GM18858 (cell line): ENCODE data around the gene SLC10A4.

Experiments
- ATAC-seq: cut with Tn5 transposase; IDR thresholded peaks from one replicate; pipeline ENCODE4 v1.9.1; 2021; ENCODE audit not compliant: unreplicated experiment

Gene SLC10A4

DNA sequence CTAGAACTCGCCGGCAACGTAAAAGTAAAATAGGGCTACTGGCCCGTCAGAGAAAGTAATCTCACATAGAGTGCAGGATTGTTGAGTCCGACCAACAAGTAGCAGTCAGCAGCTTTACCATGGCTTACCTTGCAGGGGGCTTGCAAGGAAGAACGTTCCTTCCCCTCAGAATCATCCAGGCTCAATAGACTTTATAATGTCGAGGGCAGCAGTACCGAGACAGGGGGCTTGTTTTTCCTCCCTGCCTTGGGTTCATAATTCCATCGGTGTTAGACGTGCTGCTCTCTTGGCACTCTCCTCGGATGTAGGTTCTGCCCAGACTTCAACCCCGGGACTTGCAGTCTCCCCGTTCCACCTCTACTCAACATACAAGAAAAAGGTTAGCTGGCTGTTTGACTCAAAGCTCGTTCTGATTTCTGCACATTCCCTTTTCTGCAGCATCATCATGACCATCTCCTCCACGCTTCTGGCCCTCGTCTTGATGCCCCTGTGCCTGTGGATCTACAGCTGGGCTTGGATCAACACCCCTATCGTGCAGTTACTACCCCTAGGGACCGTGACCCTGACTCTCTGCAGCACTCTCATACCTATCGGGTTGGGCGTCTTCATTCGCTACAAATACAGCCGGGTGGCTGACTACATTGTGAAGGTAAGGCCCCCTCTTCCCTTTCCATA is 1.5 kb downstream of the SLC10A4 start:
- no peak for ATAC-seq

DNA sequence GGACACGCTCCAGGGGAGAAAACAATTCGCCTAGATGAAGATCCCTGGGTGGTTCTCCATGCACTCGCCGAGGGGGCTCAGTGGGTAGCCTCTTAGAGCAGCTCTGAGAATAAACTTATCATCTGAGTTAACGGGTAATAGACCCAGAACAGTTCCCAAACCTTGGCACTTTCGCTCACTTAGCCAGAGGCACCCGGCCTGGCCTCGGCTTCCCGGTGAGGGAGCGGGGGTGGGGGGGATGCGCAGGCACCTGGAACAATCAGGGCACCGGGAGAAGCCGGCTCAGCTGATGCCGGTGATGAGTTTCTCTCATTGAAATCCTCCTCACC is 6.5 kb downstream of the SLC10A4 start:
- ATAC-seq = no peak

DNA sequence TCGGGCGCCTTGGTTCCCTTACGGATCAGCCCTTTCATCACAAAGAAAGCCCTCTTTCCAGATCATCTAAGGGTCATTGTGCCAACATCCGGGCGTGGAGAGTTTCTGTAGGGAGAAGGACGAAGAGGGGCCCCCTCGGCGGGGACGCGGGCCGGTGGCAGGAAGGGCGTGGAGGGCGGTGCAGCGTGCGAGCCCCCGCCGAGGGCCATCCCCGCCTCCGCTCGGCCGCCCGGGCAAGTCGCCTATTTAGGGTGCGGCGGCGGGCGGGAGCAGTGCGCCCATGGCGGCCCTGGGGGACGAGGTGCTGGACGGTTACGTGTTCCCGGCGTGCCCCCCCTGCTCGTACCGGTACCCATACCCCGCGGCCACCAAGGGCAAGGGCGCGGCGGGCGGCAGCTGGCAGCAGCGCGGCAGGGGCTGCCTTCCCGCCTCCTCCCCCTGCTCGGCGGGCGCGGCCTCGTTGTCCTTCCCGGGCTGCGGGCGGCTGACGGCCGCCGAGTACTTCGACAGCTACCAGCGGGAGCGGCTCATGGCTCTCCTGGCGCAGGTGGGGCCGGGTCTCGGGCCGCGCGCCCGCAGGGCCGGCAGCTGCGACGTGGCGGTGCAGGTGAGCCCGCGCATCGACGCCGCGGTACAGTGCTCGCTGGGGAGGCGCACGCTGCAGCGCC is 7.0 kb downstream of the SLC10A4 start, which contains the start of gene ZAR1:
Gene ZAR1, plus strand, starts transcription at position 241 of the 668 bp plus-strand sequence. Its CDS starts 40 bp downstream, at position 281.
- ATAC-seq = no peak

DNA sequence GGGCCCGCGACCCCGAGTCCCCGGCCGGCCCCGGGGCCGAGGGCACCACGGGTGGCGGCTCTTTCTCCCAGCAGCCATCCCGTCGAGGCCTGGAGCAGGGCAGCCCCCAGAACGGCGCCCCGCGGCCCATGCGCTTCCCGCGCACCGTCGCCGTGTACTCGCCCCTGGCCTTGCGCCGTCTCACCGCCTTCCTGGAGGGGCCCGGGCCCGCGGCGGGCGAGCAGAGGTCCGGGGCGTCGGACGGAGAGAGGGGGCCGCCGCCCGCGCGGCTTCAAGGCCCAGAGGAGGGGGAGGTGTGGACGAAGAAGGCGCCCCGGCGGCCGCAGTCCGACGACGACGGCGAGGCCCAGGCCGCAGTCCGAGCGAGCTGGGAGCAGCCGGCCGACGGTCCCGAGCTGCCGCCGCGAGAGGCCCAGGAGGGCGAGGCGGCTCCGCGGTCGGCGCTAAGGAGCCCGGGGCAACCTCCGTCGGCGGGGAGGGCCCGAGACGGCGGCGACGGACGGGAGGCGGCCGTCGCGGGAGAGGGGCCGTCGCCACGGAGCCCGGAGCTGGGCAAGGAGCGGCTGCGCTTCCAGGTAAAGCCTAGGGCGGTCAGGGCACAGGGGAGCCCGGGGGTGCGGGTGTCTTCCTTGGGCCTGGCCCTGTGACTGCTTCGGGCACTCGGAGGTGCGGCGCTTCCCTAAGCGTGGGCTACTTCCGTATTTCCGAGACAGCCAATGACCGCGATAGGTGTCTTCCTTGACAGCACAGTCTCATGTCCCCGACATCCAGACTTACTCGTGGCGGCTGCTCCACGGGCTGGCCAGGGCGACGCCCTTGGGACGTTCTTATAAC is 7.8 kb downstream of the SLC10A4 start:
- no peak for ATAC-seq

DNA sequence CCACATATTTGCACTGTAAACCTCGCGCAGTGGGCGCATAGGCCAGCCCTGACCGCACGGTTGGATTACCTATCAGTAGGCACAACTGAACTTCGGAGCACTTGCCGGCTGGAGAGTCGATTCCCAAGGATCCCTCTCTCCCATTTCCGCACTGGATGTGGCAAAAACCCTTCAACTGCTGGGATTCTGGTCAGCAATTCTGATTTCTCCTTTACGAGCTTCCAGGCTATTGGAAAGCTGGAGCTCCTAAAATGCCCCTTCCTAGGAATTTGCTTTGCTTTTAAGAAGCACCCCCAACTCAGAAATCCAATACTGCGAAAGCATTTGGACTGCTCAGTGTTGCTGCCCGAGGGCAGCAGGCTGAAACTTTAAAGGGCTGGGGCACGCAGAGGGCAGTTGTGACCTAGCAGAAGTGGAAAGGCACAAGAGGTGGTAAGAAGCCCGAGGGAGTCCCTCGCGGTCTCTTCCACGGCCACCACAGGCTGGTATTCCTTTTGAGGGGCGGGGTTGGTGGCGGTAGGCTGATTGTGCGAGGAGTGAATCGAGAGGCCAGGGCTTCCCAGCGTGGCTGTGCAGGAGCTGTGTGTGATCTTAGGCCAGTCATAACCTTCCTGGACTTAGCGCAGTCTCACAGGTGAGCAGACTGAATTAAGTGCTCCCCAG is 8.5 kb downstream of the SLC10A4 start:
- no peak for ATAC-seq

DNA sequence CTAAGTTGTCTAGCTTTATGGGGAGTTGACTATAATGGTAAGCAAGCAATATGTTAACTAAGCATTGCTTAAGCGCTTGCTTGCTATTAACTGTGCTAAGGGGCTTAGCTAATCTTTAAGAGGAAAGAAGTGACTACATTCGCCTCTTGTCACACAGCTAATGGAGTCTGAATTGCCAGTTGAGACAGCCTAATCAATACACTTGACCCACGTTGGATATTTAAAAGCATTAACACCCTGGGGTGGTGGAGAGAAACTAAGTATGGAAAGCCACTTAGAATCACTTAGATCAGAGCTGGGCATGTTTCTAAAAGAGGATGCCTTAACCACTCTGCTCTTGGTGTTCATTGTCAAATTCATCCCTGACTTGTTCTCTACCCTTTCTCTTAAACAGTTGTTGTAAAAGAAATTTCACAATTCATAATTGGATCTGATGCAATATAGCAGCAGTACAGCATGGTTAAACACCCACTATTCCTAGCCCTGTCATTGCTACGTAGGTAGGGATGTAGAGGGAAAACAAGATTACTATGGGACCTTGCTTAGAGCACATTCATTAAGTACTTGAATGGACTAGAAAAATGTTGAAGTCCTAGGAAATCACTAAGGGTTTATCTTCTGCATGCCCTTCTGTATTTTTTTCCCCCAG is 10.4 kb downstream of the SLC10A4 start:
- no peak for ATAC-seq

DNA sequence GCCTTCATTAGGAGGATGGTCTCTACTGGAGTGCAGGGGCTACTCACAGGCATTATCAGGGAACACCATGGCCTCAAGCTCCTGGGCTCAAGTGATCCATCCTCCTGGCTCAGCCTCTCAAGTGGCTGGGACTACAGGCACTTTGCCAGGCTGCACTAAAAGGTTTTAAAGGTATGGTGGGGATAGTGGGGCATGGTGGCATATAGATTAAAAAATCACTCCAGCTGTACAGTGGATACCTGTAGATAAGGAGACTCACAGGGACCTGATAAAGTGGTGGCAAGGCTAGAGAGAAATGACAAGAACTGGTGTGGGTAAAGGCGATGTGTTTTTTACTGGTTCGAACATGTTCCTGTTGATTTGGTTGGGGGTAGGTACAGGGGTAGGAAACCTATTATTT is 12.8 kb downstream of the SLC10A4 start:
- ATAC-seq = no peak

DNA sequence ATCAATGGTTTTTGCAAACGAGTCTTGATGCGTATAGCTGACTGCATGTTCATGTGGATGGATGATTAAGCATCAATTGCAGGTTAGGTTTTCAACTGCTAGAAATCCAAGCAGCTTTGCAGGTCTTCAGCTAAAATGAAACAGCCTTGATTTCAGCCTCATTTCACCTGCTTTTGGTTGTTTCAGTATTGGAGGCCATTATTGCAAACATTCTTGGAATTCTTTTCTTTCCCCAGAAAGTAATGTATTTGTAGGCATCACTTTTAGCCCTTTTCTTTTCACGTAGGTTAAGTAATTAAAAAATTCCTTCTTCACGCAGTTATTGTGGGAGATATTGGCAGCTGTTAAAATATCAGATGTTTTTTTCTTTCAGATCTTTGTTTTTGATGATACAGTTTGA is 15.8 kb downstream of the SLC10A4 start:
- ATAC-seq = no peak

DNA sequence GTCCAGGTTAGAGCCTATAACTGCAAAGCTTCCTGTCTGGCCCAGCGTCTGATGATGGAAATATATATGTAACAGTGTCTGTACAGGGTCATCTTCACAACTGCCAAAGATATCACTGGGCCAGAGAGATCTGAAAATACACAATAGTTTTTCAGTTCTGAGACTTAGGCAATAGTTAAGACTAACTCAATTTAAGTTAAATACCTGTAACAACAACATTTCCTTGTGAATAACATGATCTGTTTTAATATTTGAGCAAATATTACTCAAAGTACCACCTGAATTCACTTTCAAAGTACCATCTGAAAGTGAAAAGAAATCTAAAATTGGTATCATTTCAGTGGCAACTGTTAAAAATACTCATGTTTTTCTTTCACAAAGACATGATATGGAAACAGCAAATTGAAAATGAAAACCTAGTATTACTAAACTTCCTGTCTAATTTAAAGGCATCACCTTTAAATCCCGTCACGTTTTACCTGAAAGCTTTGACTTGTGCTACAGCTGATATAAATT is 16.5 kb downstream of the SLC10A4 start:
- peak; percentile 77 for ATAC-seq

DNA sequence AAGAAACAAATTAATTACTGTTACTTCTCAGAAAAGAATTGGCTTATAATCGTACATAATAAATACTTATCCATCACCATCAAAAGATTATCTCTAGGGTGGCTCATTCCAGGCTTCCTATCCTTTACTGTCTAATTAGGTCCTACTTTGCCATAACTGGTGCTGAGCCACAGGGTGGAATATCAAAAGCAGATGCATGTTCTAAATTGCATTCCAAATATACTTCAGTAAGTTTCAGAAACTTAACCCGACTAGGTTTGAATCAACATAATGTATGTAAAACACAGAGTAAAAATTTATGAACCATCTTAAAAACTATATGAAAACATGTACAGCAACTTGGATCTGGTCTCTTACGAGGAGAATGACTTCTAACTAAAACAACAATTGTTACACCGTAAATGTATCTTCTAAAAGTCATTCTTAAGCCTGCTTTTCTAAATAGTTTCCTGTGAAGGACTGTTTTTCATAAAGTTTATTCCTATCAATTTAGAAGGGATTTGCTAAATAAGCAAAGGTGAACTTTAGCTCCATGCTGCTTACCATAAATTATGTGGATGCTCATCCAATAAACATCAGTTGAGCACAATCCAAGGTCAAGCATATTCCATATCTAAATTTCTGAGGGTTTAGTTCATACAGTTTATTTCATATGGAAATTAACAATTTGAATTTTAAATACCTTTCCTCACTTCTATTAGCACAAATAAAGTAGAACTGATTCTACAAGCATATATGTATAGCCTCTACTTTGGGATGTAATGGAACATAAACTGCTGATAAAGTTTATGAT is 20.3 kb downstream of the SLC10A4 start:
- ATAC-seq = no peak

DNA sequence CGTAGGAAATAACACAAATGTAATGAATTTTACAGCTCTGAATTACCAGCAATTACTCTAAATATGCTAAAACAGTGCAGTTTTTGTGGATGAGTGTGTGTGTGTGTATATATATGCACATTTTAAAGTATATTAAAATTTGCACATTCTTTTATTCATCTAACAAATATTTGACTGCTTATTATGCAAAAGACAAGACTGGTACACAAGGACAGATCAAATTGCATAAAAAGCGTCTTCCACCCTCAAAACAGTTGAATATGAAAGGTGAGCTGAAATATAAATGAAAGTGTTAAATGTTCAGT is 20.8 kb downstream of the SLC10A4 start:
- no peak for ATAC-seq

DNA sequence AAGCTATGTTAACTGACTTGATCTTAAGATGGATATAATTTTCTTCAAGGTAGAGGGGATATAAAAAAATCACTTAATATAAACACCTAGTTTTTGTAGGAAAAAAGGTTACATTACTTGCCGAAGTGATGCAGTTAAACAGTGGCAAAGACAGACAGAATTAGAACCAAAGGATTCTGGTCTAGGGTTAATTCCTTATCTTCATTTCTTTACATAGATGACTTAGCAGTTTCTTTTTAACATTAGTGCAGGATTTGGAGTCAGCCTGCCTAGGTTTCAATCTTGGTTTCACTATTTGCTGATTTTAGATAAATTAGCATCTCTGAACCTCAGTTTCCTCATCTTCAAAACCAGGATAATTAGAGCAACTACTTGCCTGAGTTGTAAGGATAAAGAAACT is 21.2 kb downstream of the SLC10A4 start:
- no peak for ATAC-seq

DNA sequence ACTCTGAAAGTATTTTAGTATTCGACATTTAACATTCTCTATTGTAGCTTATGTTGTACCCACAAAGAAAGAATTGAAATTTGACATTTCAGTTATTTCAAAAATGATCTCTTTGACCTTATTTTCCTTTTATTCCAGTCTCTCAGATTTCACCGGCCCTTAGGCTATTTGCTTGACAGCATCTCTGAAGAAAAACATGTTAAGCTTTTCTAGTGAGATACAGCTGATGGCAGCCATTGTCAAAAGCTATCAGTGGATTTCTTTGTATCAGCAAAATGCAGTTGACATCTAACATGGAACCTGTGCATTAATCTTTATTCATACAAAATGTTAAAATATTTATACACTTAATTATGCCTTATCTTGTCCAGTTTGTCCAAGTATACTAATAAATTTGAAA is 23.6 kb downstream of the SLC10A4 start:
- ATAC-seq = no peak

DNA sequence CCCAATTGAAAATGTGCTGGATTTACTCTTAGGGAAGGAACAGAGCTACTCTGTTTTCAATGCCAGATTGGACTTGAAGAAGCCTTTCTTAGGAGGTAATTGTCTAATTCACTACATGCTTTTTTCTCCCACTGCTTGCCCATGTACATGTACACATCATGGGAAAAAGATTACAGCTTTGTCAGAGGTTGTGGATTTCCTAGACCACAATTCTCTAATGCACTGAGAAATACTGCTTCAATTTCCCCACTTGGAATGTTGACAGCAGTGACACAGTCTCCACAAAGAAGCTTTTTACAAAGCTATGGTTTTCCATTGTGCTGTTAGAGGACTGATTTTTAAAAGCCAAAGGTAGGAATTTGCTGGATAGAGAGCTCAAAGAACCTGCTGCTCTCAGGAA is 26.4 kb downstream of the SLC10A4 start:
- ATAC-seq = no peak

DNA sequence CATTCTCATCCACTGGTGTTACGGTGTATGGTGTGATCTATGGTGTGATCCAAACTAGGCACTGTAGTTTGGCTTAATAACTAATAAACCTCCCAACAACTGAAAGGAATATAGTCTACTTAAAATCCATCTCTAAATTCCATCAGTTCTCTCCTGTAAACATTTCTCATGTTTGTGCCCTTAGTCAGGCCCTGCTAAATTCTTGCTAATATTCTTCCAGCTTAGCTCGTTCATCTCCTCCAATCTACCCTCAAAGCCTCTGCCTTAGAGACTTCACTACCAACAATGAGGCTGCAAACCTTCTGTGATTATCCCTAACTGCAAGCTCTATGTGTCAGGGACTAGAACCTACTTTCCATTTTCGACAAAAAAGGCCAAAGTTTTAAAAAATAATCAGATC is 35.0 kb downstream of the SLC10A4 start:
- no peak for ATAC-seq

DNA sequence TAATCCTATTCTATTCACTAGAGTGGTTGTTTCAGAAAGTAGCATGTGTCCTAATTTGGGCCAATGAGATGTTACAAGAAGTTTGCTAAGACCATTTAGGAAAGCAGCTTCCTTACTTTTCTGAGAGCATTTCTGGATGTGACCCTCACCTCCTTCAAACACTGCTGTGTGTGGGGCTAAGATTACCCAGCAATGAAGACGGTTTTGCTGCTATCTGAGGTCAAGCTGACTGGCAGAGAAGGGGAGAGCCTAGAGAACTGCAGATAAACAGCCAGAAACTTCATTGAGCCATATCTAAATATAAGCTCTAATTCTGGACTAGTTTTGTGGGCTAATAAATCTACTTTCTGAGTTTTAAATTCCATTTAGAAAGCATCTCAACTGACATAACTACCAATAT is 43.3 kb downstream of the SLC10A4 start:
- no peak for ATAC-seq

DNA sequence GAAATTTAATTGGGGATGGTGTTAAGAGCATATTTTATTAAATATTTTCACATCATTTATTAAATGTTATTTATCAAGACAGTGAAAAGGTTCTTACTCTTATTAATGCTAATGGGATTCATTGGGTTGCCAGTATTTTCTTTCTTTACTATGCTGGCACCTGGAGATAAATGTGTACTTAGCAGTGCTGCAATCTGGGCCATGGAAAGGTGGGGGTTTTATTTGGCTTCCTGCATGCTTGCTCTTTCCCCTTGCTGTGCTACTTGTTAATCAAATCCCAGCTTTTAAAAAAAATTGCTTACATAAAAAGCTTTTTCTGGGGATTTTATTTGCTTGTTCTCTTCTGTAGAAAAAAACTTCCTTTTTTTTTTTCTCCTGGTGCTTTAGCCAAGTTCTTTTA is 55.2 kb downstream of the SLC10A4 start:
- ATAC-seq = no peak
